Occipital lobe (tissue), 2 donors: ENCODE results near the gene BIRC6. TPM values are rescaled to one million over a fixed set of nuclear protein-coding genes. Genes with fewer than 3 reads are reported as not detected.
A peak's percentile ranks its signal among the peaks of the same experiment; 100 is the strongest.
"Not testable (repeated sequence)": the region's sequence is repeated elsewhere in the genome, so short reads cannot be mapped to it uniquely, and the experiment has no call there.

ENCODE experiments used
- DNase-seq: peaks from one replicate; lab custom pipeline; 2025; lab: John Stamatoyannopoulos, UW
- total RNA-seq: library from RNA; depleted of rRNA; stranded (reverse); fragments of >200 nt; gene quantifications from one replicate; pipeline ENCODE4 v1.2.3, GENCODE V29; 2014

Gene BIRC6
- total RNA-seq: 272 TPM

DNA sequence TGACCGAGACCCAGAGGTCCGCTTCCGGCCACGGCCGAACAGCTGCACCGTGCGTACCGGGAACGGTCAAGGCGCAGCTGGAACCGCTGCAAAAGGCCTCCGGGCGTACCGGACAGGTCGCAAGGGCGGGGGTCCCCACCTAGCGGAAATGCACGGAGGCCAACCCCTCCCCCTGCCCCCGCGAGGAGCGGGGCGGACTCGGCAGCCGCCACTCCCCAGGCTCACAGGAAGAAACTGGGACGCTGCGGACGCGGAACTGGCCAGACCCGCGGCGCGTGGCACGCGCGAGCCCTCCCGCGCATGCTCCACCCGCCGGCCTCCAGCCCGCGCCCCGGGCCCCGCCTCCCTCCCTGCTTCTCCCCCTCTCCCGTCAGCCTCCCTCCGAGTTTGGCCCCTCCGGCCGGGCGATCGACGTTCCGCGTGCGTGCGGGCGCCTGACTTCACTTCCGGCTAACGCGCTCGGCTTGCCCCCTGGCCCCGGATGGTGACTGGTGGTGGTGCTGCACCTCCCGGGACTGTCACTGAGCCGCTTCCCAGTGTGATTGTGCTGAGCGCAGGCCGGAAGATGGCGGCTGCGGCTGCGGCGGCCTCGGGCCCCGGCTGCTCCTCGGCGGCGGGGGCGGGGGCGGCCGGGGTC lies at the start of gene BIRC6:
TSS of gene BIRC6 (plus strand) at position 343 of the 637 bp plus-strand sequence. CDS start at position 482, 139 bp downstream.
- peak; percentile 99 for DNase-seq

DNA sequence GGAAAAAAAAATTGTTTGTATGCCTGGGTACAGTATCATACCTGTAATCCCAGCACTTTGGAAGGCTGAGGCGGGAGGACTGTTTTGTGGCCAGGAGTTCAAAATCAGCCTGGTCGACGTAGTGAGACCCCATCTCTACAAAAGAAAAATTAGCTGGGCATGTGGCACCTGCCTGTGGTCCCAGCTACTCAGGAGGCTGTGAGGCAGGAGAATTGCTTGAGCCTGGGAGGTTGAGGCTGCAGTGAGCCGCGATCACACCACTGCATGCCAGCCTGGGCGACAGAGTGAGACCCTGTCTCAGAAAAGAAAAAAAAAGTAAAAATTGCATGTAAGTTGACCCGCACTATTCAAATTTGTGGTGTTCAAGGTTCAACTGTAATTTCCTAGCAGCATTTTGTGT lies 46.2 kb upstream of the BIRC6 start:
- DNase-seq: no peak

GRCh38 chr2:32314886-32315285 lies 41.9 kb upstream of the BIRC6 start:
- DNase-seq: no peak

- DNase-seq: not testable (repeated sequence)
These were observed 28.1 kb upstream of the BIRC6 start for GRCh38 chr2:32328679-32329078.

DNA sequence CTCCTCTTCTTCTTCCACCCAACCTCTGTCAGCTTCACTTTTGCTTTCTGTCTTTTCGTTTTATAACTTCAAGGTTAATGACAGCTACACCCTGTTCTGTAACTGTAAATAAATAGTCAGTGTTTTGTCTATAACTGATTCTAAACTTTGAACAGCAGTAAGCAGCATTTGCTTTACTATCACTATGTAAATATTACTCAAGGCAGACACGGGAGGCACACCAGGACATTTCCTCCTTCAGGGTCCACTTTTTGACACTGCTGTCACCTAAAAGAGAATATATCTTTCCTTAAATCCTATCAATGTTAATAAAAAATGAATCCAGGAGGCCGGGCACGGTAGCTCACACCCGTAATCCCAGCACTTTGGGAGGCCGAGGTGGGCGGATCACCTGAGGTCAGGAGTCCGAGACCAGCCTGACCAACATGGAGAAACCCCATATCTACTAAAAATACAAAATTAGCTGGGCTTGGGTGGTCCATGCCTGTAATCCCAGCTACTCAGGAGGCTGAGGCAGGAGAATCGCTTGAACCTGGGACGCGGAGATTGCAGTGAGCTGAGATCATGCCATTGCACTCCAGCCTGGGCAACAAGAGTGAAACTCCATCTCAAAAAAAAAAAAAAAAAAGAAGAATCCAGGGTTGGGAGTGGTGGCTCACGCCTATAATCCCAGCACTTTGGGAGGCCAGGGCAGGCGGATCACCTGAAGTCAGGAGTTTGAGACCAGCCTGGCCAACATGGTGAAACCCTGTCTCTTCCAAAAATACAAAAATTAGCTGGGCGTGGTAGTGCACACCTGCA lies 27.4 kb upstream of the BIRC6 start:
- not testable (repeated sequence) for DNase-seq

DNA sequence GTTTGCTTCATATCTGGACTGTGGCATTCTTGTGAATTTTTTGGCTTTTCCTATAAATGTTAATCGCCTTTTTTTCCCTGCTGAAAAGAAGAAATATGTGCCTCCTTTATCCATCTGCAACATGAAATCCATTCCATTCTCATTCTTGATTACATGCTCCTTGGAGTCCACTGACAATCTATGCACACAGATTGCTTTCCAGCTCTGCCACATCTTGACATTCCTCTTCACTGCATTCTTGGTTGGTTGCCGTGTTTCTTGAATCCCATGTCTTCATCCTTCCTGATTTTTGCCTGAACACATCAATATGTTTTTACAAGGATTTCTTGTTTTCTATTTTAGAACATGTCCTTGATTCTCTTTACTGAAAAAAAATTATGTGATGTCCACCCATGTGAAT lies 26.7 kb upstream of the BIRC6 start:
- no peak for DNase-seq

GRCh38 chr2:32342801-32343200 lies 14.0 kb upstream of the BIRC6 start:
- DNase-seq: no peak

- DNase-seq: not testable (repeated sequence)
These were observed 6.0 kb upstream of the BIRC6 start for GRCh38 chr2:32350797-32351196.

- no peak for DNase-seq
These were observed 695 bp upstream of the BIRC6 start for GRCh38 chr2:32355976-32356680.

DNA sequence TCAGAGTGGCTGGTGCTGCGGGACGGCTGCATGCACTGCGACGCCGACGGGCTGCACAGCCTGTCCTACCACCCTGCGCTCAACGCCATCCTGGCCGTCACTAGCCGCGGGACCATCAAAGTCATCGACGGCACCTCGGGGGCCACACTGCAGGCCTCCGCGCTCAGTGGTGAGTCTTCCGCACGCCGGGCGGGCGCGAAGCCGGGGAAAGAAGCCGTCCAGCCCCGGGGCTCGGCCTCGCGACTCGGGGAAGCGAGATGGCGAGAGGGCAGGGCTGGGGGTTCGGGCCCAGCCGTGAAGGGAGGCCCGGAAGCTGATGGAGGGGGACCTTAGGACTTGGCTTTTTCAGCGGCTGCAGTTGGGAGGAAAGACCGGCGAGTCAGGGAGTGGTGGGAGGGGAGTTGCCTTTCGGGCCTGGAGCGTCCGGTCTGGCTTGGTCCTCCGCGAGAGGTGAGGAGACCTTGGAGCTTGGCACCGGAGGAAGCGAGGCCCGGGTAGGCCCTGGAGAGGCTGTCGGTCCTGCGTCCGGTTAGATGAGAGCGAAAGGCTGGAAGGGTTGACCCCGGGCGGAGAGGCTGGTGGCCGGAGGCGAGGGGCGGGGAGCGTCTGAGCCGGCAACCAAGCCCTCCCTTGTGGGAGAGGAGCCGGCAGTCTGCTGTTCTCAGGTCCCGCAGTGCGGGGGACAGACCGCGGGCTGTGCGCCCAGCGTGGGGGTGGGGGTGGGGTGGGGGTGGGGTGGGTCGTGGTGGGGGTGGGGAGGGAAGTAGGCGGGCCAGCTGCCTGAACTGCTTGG lies 691 bp downstream of the BIRC6 start:
- DNase-seq: no peak

DNA sequence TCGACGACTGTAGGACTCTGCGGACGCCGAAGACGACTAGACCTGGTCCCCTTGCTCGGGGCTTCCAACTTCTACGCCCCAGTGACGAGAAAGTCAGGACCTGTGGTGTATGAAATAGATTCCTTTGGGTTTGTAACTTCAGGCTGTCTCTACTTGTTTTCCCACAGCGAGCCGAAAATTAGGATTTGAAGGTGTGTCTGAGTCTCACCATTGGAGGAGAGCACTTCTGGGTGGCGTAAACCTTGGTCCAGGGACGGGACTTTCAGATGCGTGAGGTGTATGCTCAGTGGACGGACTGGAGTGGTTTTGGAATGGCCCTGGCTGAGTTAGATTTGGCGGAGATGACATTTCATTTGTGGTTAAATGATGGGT lies 1.3 kb downstream of the BIRC6 start:
- no peak for DNase-seq

GRCh38 chr2:32360416-32360815 lies 3.6 kb downstream of the BIRC6 start:
- no peak for DNase-seq

DNA sequence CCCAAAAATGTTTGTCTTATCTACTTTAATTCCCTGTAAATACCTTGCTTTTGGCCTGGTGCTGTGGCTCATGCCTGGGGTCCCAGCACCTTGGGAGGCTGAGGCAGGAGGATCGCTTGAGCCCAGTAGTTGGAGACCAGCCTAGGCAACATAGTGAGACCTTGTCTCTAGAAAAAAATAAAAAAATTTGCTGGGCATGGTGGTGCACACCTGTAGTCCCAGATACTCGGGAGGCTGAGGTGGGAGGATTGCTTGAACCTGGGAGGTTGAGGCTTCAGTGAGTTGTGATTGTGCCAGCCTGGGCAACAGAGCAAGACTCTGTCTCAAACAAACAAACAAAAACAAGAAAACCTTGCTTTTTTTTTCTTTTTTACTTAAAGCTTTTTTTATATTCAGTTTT lies 6.2 kb downstream of the BIRC6 start:
- DNase-seq: not testable (repeated sequence)

- no peak for DNase-seq
These were observed 6.8 kb downstream of the BIRC6 start for GRCh38 chr2:32363597-32363996.

DNA sequence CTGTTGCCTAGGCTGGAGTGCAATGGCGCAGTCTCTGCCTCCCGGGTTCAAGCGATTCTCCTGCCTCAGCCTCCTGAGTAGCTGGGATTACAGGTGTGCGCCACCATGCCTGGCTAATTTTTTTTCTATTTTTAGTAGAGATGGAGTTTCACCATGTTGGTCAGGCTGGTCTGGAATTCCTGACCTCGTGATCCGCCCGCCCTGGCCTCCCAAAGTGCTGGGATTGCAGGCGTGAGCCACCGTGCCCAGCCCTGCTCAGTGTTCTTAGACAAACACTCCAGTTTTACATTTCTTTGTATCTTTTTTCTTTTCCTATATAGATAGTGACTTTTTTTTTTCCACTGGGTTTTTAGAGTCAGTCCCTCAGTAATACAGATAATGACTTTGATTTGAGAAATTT lies 7.5 kb downstream of the BIRC6 start:
- not testable (repeated sequence) for DNase-seq

DNA sequence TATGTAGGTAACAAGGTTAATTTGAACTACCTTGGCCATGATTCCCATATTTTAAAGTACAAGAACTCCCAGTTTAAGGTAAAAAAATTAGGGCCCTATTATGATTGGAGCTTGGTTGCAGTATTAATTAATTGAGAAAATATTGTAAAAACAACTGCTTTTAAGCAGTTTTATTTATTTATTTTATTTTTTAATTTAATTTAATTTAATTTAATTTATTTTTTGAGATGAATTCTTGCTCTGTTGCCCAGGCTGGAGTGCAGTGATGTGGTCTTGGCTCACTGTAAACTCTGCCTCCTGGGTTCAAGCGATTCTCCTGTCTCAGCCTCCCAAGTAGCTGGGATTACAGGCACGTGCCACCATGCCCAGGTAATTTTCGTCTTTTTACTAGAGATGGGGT lies 8.9 kb downstream of the BIRC6 start:
- DNase-seq: not testable (repeated sequence)

DNA sequence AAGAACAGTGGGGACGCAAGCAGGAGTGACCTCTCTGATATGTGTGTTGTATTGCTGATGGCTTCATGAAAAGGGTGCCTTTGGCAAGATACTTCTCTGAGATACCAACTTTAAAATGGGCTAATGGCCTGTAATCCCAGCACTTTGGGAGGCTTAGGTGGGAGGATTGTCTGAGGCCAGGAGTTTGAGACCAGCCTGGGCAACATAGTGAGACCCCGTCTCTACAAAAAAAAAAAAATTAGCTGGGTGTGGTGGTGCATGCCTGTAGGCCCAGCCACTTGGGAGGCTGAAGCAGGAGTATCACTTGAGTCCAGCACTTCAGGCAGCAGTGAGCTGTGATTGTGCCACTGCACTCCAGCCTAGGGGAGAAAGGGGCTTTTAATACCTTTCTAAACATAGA lies 9.8 kb downstream of the BIRC6 start:
- no peak for DNase-seq

DNA sequence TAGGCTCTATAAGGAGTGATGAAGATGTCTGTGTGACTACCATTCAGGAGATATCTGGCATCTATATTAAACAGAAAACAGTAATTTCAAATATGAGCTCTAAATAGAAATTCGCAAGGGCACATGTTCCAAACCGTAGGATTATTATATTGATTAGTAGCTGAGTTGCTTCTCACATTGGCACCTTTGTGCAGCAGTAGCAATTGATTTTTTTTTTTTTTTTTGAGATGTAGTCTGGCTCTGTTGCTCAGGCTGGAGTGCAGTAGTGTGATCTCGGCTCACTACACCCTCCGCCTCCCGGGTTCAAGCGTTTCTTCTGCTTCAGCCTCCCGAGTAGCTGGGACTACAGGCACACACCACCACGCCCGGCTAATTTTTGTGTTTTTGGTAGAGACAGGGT lies 12.4 kb downstream of the BIRC6 start:
- DNase-seq: no peak

GRCh38 chr2:32370942-32371341 lies 14.1 kb downstream of the BIRC6 start:
- DNase-seq: not testable (repeated sequence)

DNA sequence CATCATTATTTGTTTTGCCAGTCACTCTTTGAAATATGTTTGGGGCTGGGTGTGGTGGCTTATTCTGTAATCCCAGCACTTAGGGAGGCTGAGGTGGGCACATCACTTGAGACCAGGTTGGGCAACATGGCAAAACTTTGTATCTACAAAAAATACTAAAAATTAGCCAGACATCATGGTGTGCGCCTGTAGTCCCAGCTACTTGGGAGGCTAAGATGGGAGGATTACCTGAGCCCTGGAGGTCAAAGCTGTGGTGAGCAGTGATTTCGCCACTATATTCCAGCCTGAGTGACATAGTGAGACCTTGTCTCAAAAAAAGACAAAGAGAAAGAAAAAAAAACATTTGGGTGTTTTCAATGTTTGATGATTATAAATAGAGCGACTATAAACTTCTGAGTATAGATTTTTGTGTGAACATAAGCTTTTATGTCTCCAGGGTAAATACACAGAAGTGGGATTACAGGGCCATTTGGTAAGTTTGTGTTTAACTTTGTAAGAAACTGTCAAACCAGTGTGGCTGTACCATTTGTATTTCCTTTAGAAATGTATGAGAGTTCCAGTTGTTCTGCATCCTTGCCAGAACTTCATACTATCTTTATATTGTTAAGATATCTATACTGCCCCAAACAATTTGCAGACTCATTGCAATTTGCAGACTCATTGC lies 15.8 kb downstream of the BIRC6 start:
- no peak for DNase-seq
